Spinal cord (tissue), 10 donors: Measurements from ENCODE around the gene MALL. TPM values are rescaled to one million over a fixed set of nuclear protein-coding genes. Genes with fewer than 3 reads are reported as not detected.
A peak's percentile ranks its signal among the peaks of the same experiment; 100 is the strongest.

Experiments
- DNase-seq, 6 donors: peaks; one replicate each; pipeline versions ENCODE4 v3.0.0 to v3.0.0-alpha.2; 2013 to 2015; ENCODE audit warnings: low spot score in 6 of 6, low read depth in 4 of 6
- H3K27ac ChIP-seq: one replicate; pipeline ENCODE4 v1.5.1; 2013; ENCODE audit warnings: low read depth, low read length, control low read depth
- H3K27me3 ChIP-seq: one replicate; pipeline ENCODE4 v1.6.1; 2013; ENCODE audit warnings: low read length; ENCODE audit not compliant: control insufficient read depth, insufficient read depth
- H3K36me3 ChIP-seq: one replicate; pipeline ENCODE4 v1.6.1; 2013; ENCODE audit warnings: low read length; ENCODE audit not compliant: control insufficient read depth, insufficient read depth
- H3K4me1 ChIP-seq: one replicate; pipeline ENCODE4 v1.6.1; 2013; ENCODE audit warnings: low read length; ENCODE audit not compliant: control insufficient read depth, insufficient read depth
- H3K4me3 ChIP-seq: one replicate; pipeline ENCODE4 v1.5.1; 2013; ENCODE audit warnings: low read depth, low read length, control low read depth
- H3K9me3 ChIP-seq: one replicate; pipeline ENCODE4 v1.6.1; 2013; ENCODE audit warnings: low read length; ENCODE audit not compliant: control insufficient read depth, insufficient read depth
- WGBS: methylation state at CpG from one replicate; pipeline ENCODE4 v1.1.5; 2013; ENCODE audit warnings: missing lambda C conversion rate; ENCODE audit not compliant: insufficient coverage; 5-methylcytosine and 5-hydroxymethylcytosine counted together
- polyA plus RNA-seq, 2 donors: library from polyadenylated mRNA; unstranded; fragments of 120-200 nt; gene quantifications; one replicate each; pipeline ENCODE4 v1.2.1, GENCODE V29; 2013; ENCODE audit not compliant: insufficient read length in 2 of 2
- total RNA-seq, 2 donors: library from RNA; depleted of rRNA in 1 of 2; stranded (reverse); fragments of 120-200 nt in 1 of 2; fragments of >200 nt in 1 of 2; gene quantifications; one replicate each; pipeline versions ENCODE4 v1.2.3 to v1.2.4, GENCODE V29; 2013 to 2014
- donor health status: healthy.

MALL gene
- total and polyA plus RNA-seq, 4 donors: 2.7 to 8.8 (median 4.6) TPM

GRCh38 chr2:110107092-110108079 lies 8.2 kb downstream of the MALL start:
- H3K4me1 ChIP-seq: no peaks in the 10 kb centered on the region
- H3K27me3 ChIP-seq: no peaks in the 10 kb centered on the region
- H3K36me3 ChIP-seq: no peaks in the 10 kb centered on the region
- H3K4me3 ChIP-seq: no peak overlapping the region
- no peaks in the 10 kb centered on the region for H3K9me3 ChIP-seq
- no peak overlapping the region for H3K27ac ChIP-seq
- WGBS: 94% methylated on average over 2 of the region's 3 CpGs
- DNase-seq: no peak

GRCh38 chr2:110106642-110107041 lies 9.0 kb downstream of the MALL start:
- Histone ChIP-seq H3K4me1 (peaks cover 6% of the 10 kb centered on the region), H3K9me3 (no peaks in the 10 kb centered on the region), H3K36me3 (no peaks in the 10 kb centered on the region), H3K27me3 (no peaks in the 10 kb centered on the region), H3K4me3 (no peak overlapping the region), H3K27ac (no peak overlapping the region)
- no peak for DNase-seq
- 60% methylated on average over 2 of the region's 6 CpGs for WGBS

GRCh38 chr2:110105608-110106467 lies 9.8 kb downstream of the MALL start:
- no peaks in the 10 kb centered on the region for H3K36me3 ChIP-seq
- H3K27ac ChIP-seq: no peak overlapping the region
- no peaks in the 10 kb centered on the region for H3K27me3 ChIP-seq
- no peak for DNase-seq
- H3K4me1 ChIP-seq: peaks cover 14% of the 10 kb centered on the region
- 100% methylated on average over 3 of the region's 8 CpGs for WGBS
- H3K9me3 ChIP-seq: no peaks in the 10 kb centered on the region
- H3K4me3 ChIP-seq: no peak overlapping the region

- no peak overlapping the region for H3K27ac ChIP-seq
- 100% methylated on average over 3 of the region's 4 CpGs for WGBS
- DNase-seq: no peak
Observed at GRCh38 chr2:110105183-110105582, 10.4 kb downstream of the MALL start.

DNA sequence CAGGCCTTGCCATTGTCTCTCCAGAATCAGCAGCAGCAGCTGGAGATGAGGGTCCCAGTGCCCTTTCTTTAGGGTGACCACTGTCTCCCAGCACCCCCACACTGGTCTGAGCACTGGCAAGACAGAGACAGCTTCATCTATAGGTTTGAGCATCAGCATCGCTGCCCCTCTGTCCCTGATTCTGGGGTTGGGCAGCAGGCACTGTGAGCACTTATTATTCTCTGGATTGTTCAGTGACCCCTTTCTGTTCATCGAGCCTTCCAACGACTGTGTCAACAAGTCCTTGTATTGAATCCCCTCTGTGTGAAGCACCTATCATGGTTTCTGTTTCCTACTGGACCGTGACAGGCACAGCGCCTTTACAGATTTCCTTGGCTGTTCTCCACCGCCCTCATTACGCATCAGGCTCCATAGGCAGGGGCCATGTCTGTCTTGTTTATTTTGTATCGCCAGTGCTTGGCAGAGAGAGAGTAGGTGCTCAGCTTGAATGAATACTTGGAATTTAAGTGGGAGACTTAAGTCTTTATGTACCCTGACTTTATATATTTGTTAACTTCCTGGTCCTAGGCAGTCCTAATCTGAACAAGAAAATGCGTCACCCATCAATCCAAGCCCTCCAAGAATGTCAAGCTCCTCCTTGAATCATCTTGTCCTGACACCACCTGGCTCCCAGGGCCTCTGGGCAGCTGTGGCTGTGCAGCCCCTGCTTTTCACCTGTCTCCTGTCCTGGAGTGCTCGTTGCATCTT lies 11.4 kb downstream of the MALL start:
- H3K27ac ChIP-seq: no peak overlapping the region
- no peaks in the 10 kb centered on the region for H3K36me3 ChIP-seq
- WGBS: 71% methylated on average over 7 of the region's 10 CpGs
- peaks cover 19% of the 10 kb centered on the region for H3K4me1 ChIP-seq
- no peaks in the 10 kb centered on the region for H3K27me3 ChIP-seq
- H3K4me3 ChIP-seq: no peak overlapping the region
- H3K9me3 ChIP-seq: no peaks in the 10 kb centered on the region
- no peak for DNase-seq

More at GRCh38 chr2:110105183-110105582, 10.4 kb downstream of the MALL start:
- no peaks in the 10 kb centered on the region for H3K9me3 ChIP-seq
- H3K4me3 ChIP-seq: no peak overlapping the region
- no peaks in the 10 kb centered on the region for H3K36me3 ChIP-seq
- H3K27me3 ChIP-seq: no peaks in the 10 kb centered on the region
- peaks cover 19% of the 10 kb centered on the region for H3K4me1 ChIP-seq

DNA sequence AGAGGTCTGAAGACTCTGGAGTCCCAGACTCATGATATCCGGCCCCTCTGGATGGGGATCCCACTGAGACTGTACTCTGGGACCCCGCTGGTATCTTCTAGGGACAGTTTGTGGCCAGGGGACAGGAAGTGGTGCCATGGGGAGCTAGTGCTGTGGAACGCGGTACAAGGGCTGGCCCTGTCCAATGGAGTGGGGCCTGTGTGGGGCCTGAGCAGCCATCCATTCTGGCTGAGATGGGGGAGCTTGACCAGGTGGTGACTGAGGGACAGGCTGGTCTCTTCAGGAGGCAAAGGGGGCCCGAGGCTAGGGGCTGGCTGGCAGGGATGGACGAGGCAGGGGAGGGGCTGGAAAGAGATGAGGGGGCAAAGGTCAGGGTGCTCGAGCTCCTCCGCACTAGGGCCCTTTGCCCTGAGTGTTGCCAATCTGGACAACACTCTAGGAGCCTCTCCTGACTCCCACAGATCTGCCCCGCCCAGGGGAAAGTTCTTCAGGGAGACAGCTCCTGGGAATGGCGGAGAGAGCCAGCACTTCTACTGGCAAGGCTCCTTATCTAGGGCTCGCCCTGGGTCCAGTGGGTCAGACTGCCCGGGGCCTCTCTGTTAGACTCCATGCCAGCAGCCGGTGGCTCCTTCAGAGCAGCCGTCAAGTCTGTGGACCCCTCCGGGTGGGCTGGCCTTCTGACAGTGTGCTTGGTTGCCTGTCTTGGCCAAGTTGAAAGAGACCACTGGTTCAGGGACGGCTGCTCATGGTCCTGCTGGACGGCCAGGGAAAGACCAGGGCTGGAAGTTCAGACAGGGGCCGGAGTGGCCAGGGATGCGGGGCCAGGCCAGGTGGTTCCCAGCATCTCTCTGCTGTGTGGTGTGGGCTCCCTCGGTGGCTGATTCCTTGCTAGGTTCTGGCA lies 12.3 kb downstream of the MALL start:
- Histone ChIP-seq H3K27ac (no peak overlapping the region), H3K4me3 (no peak overlapping the region), H3K36me3 (no peaks in the 10 kb centered on the region), H3K4me1 (peaks cover 19% of the 10 kb centered on the region), H3K9me3 (no peaks in the 10 kb centered on the region), H3K27me3 (no peaks in the 10 kb centered on the region)
- DNase-seq: no peak
- 88% methylated on average over 18 of the region's 20 CpGs for WGBS

DNA sequence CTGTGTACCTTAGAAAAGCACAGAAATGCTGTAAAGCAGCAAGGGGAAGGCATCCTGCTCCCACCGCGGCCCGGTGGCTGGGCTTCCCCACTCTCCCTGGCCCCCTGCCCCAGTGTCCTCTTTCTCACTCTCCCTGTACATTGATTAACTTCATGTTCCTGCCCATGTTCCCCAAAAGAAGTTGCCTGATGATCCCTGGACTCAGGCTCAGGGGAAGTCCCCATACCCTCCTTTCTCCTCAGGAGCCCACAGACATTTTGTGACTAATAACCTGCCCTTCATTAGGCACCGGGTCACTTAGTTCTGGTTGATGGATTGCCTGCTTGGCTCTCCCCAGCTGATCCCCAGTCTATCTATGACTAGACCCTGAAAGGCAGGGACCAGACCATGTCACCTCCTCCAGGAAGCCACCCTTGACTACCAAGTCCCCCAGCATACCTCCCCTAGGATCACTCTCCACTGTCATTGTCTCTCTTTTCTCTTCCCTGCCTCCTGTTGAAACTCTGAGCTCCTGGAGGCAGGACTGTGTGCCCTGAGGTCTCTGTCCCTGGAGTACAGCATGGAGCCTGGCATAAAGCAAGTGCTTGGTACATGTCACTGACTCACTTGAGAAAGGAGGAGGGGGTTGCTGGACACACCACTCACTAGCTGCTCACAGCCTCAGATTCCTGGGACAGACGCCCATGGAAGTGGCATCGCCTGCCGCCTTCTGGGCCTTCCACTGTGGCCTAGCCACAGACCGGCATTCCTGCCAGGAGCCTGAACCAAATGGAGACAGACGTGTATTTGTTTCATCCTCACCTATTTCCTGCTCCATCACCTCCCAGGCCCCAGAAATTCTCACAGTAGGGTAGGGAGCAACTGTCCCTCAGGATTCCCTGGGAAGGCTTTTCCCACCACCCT lies 13.5 kb downstream of the MALL start:
- WGBS: 68% methylated on average over 8 of the region's 9 CpGs

DNA sequence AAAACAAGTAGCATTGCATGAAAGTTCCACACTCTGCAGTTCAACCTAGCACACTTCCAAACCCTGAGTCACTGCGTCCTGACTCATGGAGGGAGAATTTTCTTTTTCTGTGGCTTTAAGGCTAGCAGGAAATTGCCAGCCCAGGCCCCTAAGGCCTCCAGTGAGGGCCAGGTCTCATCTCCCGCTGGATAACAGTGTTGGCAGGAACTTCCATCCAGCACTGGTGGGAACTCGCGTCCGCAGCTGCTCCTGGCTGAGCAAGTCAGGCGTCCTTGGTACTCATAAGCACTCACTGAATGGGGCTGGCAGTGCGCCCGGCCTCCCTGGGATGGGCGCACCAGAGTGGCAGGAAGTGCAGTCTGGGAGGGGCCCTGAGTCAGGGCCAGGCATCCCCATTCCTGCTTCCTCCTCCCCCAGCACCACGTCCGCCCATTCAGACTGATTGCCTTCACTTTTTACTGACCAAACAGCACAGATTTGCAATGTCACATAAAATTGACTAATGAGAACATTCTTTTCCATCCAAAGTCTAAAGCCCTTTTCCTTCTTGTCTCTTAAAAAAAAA lies 14.3 kb downstream of the MALL start:
- H3K36me3 ChIP-seq: no peaks in the 10 kb centered on the region
- H3K4me1 ChIP-seq: peaks cover 19% of the 10 kb centered on the region
- no peaks in the 10 kb centered on the region for H3K27me3 ChIP-seq
- 12% methylated on average over 10 of the region's 11 CpGs for WGBS
- peak; percentile 49 to 93 (median 66) for DNase-seq
- no peaks in the 10 kb centered on the region for H3K9me3 ChIP-seq
- H3K4me3 ChIP-seq: no peak overlapping the region
- peak overlapping the region; percentile 69 for H3K27ac ChIP-seq

More for the DNA sequence above, 13.5 kb downstream of the MALL start:
- H3K4me3 ChIP-seq: no peak overlapping the region
- no peaks in the 10 kb centered on the region for H3K36me3 ChIP-seq
- H3K9me3 ChIP-seq: no peaks in the 10 kb centered on the region
- H3K4me1 ChIP-seq: peaks cover 19% of the 10 kb centered on the region
- peak overlapping the region; percentile 69 for H3K27ac ChIP-seq
- no peak for DNase-seq
- H3K27me3 ChIP-seq: no peaks in the 10 kb centered on the region
